ENCODE data around the gene LRBA.
"Not testable (repeated sequence)": the region's sequence is repeated elsewhere in the genome, so short reads cannot be mapped to it uniquely, and the experiment has no call there.

The LRBA gene

DNA sequence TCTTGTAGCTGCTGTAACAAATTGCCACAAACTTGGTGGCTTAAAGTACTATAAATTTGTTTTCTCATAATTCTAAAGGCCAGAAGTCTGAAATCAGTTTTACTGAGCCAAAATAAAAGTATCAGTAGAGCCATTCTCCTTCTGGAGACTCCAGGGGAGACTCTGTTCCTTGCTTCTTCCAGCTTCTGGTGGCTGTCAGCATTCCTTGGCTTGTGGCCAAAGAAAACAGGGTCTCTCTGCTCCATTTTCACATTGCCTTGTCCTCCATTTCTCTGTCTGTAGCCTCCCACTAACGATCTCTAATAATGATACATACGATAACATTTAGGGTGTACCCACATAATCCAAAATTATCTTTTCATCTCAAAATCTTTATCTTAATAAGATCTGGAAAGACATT lies 232.8 kb downstream of the LRBA start:
- no peak for DNase-seq

DNA sequence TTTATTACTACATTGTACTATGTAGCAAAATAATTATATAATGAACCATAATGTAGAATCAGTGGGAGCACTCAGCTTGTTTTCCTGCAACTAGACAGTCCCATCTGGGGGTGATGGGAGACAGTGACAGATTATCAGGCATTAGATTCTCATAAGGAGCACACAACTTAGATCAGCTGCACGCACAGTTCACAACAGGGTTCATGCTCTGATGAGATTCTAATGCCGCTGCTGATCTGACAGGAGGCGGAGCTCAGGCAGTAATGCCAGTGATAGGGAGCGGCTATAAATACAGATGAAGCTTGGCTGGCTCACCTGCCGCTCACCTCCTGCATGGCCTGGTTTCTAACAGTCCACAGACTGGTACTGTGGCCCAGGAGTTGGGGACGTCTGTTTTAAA lies 233.9 kb downstream of the LRBA start:
- DNase-seq = no peak

DNA sequence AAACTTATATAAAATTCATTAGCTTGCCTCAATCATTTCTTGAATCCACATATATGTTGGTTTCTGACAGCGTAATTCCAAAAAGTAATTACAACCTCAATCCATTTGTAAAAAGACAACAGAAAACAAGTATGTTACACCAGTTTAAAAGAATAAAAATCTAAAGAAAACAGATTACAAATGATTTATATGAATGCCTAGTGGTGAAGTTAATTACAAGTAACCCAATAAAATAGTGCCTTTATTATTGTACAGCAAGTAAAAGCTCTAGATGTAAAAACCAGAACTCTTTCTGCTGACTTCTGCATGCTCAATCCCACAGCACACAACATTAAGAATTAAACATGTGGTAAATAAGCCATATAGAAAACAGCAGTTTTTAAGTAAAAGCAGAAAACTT lies 235.4 kb downstream of the LRBA start:
- DNase-seq = no peak

DNA sequence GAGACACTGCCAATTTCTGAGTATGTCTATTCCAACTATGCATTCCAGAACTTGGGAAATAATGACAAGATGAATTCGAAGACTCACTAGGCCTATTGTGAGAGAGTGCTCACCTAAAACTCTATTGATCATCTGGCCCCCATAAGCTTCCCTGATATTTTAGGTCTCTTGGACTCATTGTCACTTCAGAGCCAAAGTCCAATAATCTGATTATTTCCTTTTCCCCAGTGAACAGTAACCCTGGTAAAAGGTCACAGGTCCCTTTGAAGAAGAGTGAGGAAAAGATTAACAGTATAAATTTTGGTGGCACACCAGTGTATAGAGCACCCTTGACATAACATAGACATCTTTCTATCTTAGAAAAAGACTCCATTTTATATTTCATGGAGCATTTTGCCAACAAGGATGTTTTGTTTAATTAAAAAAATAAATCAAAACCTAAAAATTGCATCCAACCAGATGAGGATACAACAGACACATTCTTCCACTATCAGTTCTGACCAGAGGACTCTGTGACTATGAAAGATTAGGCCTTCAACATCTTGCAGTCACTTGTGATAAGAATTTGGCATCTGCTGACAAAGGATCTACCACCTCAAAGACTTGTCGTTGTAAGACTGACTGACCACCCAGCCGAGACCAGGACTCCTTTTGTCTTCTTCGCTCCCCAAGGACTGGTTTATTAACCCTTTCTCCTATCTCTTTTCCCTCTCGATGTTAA lies 241.2 kb downstream of the LRBA start:
- no peak for DNase-seq

DNA sequence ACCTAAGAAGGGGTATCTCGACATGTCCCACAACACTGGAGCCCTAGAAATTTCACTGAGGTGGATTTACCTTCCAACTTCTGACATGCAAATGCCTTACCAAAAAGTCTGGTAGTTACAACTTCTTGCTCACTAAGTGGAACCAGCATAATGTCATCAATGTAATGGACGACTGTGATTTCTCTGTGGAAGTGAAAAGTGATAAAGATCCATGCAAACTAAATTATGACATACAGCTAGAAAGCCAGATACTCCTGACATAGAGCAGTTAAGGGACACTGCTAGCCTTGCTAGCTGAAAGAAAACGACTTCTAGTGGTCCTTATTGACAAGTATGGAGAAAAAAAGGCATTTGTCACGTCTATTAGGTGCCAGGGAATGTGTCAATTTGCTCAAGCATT lies 242.1 kb downstream of the LRBA start:
- DNase-seq = no peak

DNA sequence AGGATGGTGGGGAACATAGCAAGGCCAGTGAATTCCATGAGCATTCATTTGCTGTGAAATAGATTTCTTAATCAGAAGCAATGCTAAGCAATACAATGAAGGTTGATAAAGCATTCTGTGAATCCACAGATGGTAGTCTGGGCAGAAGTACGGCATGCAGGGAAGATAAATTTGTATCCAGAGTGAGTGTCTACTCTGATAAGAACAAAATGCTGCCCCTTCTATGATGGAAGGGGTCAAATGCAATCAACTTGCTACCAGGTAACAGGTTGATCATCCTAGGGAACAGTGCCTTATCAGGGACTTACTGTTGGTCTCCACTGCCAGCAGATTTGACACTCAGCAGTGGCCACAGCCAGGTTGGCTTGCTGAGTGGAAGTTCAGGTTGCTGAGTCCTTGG lies 243.7 kb downstream of the LRBA start:
- no peak for DNase-seq

DNA sequence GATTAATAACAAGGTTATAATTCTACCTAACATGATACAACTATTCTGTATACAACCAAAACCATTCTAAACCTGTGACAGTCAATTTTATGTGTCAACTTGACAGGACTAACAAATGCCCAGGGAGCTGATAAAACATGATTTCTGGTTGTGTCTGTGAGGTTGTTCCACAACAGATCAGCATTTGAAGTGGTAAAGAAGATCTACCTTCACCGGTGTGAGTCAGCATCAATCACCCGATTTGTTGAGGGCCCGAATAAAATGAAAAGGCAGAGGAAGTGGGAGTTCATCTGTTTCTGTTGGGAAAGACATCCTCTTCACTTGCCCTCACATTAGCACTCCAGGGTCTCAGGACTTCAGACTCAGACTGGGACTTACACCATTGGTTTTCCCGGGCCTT lies 245.2 kb downstream of the LRBA start:
- DNase-seq = no peak

DNA sequence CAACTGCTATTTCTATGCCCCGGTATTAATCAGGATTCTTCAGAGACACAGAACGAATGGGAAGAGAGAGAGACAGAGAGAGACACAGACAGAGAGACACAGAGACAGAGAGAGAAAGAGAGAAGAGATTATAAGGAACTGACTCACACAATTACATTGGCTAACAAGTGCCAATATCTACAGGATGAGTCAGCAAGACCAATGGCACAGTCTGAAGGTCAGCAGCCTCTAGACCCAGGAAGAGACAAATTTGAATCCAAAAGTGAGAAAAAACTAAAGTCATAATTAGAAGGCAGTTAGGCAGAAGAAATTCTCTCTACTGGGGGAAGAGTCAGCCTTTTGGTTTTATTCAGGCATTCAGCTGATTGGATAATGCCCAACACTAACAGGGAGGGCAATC lies 245.8 kb downstream of the LRBA start:
- DNase-seq = no peak

DNA sequence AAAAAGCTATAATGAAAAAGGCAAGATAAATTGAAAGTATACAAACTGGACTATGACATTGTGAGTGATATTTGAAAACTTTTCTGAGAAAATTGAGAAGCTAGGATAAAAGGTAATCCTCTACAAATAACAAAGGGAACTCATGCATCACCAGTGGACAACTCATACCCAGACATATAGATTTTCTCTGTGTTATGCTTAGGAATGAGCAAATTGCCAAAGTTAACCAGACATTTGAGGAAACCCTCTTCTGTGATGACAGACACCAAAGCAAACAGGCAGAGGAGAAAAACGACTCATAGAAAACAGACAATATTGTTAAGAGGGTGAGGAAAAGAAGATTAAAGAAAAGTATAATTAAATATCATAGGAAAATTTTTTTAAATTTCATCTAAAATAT lies 246.6 kb downstream of the LRBA start:
- no peak for DNase-seq

DNA sequence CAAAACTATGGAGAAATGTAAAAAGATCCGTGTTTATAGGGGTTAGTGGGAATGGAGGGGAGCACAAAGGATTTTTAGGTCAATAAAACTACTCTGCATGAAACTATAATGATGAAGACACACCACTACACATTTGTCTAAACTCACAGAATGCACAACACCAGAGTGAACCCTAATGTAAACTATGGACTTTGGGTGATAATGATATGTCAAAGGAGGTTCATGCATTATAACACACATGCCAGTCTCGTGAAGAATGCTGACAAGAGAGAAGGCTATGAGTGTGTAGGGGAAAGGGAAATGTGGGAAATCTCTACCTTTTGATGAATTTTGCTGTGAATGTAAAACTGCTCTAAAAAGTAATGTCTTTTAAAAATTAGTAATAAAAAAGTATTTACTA lies 249.9 kb downstream of the LRBA start:
- no peak for DNase-seq

DNA sequence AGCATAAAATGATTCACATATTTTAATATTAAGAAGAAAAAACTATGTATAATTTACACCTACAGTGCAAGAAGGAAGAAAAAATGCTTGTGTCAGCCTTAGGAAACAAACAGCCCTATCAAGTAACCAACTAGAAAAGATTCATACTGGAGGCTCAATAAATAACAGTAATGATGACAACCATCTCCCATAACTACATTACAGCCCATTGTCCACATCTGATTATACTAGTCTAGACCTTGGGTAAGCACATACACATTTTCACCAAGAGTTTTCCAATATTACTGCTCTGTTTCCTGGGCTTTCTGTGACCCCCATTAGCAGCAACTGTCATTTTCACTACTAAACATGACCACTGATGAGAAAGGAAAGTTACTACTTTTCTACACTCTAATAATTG lies 263.4 kb downstream of the LRBA start:
- no peak for DNase-seq

DNA sequence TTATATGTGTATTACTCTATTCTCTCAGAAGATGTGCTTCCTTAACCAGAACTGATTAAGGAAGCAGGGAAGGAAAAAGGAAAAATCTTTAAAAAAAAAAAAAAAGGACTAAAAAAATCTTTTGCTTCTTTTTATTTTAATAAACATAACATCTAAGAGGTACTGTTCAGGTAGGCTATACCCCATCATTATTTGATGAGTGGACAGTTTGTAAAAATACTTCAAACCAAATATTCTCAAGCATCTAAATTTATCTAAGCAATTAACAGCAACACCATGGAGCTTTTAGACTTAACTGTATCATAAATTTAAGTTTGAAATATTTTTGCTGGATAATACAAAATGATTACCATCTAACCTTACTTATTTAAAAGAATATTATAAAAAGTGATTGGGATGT lies 264.3 kb downstream of the LRBA start:
- no peak for DNase-seq

DNA sequence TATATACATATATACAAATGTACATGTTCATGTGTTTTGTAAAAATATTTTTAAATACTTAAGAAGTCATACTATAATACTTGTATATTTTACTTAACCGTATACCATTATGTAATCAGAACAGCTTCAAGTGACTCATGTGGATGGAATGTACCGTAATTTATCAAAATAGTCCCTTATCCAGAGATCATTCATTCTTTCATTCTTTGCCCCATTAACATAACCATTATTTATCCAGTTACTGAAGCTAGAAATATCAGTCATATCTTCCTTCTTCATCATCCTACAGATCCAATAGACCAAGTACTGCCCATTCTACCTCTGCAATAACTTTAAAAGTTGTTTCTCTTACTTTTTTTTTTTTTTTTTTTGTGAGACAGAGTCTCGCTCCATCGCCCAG lies 268.9 kb downstream of the LRBA start:
- no peak for DNase-seq

DNA sequence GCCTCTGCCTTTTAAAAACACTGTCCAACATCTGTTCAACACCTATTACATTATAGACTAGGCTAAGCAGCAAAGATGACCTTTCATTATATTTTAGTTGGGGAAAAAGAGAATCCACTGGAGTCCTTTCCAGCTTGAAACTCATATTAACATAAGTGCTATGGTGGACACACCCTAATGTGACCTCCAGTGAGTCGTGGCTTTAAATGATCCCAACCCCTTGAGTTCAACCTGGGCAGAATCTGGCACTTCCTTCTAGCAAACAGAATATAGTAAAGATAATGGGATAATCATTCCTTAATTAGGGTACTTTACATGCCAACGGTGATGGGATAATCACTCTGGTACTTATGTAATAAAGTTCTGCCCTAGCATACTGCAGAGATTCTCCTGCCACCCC lies 270.5 kb downstream of the LRBA start:
- no peak for DNase-seq

DNA sequence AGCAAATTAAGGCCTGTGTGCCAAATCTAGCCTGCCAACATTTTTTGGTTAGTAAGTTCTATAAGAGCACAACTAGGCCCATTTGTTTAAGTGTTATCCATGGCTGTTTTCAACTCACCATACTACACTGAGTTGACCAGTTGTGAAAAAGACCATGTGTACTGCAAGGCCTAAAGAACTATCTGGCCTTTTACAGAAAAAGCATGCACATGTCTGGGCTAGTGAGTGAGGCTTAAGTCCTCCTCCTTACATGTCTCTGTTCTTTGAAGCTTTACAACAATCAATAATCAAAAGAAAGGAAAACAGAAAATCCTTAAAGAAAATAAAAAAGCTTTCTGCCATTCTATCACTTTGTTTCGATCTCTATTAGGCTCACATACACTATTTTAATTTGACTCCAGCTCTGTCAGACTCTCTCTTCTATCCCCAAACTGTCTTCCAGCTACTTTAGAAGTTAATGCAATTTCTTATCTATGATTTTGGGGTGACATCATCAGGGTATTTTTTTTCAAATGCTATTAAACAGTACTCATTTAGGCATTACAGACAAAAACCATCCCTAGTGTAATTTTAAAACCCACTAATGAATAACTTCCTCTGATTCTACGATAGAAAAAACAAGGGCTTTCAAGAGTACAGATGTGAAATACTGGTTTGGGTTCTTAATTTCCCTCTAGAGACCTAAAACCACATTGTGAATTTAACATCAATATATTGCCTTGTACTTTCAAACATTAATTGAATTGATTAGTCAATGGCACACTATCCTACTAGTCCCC lies 271.3 kb downstream of the LRBA start:
- DNase-seq = no peak

DNA sequence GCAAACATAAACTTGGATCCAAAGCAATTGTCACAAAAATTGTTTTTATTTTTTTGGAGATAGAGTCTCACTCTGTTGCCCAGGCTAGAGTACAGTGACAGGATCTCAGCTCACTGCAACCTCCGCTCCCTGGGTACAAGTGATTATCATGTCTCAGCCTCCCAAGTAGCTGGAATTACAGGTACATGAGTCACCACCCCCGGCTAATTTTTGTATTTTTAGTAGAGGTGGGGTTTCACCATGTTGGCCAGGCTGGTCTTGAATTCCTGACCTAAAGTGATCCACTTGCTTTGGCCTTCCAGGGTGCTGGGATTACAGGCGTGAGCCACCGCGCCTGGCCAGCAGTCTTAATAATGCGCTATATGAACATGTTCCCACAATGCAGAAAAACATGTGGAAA lies 272.2 kb downstream of the LRBA start:
- DNase-seq = not testable (repeated sequence)

DNA sequence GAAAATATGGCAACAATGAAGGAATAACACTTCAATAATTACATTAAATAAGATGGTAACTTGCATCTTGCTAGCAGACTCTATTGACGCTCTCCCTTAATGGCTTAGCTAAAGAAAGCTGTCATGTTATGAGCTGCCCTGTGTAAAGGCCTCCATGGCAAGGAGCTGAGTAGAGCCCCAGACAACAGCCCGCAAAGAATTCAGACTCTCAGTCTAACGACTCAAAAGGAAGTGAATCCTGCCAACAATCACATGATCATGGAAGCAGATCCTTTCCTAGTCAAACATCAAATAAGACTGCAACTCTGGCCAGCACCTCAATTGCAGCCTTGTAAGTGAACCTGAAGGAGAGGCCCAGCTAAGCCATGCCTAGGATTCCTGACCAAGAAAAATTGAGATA lies 275.5 kb downstream of the LRBA start:
- no peak for DNase-seq

DNA sequence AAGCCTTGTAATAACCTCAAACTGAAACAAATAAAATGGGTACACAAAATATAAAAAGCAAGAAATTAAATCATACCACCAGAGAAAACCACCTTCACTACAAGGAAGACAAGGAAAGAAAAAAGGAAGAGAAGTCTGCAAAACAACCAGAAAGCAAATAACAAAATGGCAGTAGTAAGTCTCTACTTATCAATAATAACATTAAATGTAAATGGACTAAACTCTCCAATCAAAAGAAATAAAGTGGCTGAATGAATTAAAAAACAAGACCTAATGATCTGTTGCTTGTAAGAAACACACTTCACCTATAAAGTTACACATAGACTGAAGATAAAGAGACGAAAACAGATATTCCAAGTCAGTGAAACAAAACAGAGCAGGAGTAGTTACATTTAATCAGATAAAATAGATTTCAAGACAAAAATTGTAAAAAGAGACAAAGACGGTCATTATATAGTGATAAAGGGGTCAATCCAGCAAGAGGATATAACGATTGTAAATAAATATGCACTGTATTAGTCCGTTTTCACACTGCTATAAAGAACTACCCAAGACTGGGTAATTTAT lies 289.0 kb downstream of the LRBA start:
- no peak for DNase-seq

DNA sequence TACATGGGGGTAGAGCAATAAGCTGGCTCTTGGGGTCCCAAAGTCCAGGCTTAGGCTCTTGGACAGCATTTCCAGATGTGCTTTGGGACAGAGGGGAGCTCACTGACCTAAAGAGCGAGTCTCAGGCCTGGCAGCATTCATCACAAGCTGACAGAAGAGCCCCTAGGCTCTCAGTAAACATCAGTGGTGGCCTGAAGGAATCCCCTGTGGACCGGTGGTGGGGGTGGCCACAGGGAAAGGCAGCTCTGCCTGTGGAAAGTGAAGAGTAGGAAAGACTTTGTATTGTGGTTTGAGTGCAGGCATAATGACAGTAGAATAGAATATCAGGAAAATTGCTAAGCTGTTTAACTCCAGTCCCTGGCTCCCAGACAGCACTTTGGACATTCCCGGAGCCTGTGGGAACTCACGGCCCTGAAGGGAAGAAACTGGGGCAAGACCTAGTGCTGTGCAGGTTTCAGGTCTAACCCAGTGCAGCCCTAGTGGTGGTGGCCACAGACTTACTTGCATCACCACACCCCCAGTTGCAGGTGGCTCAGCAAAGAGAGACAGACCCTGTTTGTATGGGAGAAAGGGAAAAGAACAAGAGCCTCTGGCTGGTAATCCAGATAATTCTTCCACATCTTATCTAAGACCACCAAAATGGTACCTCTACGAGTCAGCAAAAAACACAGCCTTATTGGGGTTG lies 291.2 kb downstream of the LRBA start:
- DNase-seq = no peak

DNA sequence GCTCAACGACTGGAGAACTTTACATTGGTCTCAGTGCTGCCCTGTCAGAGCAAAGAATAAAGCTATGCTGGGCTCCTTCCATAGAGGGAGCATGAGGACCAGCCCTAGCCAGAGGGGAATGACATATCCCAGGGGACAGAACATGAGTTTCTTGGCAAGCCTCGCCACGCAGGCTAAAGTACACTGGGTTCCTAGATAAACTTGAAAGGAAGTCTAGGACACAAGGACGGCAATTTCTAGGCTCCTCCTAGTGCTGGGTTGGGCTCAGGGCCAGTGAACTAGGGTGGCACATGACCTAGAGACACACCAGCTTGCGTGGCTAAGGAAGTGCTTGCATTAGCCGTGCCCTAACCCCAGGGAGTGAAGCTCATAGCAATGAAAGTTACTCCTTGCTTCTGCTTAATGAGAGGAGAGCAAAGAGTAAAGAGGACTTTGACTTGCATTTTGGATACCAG lies 292.1 kb downstream of the LRBA start:
- DNase-seq = no peak

DNA sequence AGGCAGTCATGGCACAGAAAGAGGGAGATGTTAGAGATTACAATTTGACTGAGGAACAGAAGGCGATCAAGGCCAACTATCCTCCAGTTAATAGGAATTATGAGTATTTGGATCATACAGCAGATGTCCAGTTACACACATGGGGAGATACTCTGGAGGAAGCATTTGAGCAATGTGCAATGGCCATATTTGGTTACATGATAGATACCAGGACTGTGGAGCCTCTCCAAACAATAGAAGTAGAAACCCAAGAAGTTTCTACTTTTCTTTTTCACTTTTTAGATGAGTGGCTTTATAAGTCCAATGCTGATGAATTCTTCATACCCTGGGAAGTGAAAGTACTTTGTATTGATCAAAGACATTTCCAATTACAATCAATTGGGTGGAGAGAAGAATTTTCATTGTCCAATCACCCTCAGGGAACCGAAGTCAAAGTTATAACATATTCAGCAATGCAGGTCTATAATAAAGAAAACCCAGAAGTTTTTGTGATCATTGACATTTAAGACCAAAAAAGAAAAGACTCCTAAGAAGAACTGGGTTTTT lies 294.0 kb downstream of the LRBA start:
- DNase-seq = no peak

DNA sequence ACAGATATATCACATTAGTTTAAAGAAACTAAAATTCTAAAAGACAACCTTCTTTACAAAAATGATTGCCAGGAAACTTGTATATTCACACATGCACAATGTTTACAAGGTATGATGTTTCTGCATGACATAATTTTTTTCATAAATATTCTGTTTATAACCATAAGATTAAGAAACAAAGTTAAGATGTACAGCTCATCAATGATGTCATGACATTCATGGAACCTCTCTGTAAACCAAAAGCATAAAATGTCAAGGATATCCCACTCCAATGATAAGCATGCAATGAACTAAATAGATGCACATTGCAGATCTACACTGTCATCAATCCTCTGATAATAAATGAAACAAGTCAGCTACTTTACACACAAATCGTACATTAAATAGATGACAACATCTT lies 297.1 kb downstream of the LRBA start:
- no peak for DNase-seq
